ENCODE measurements around the gene ROBO2. TPM values are rescaled to one million over a fixed set of nuclear protein-coding genes. Genes with fewer than 3 reads are reported as not detected.

Gene ROBO2
- total RNA-seq, 1 experiment from 2014 or later, result not detected

GRCh38 chr3:77394046-77394445 is 354.1 kb downstream of the ROBO2 start:
- ATAC-seq (no peak), DNase-seq (ENCODE audit: low read depth, low spot score) (no peak)
- TF ChIP-seq JUND (IDR thresholded peaks at IDR 0.05) (no peak), EGR1 (IDR thresholded peaks at IDR 0.05; ENCODE audit: low read depth) (no peak), SP1 (IDR thresholded peaks at IDR 0.05; ENCODE audit: low read depth) (no peak), RAD21 (IDR thresholded peaks at IDR 0.05; ENCODE audit: low read depth) (no peak), TCF7L2 (IDR thresholded peaks at IDR 0.05; ENCODE audit: borderline replicate concordance, extremely low read depth, insufficient read depth, insufficient read length) (no peak)
- no peak overlapping the region for H3K27ac ChIP-seq (ENCODE audit: low read depth, low read length)
- ChIA-PET POLR2A (no interaction called here), RAD21 (ENCODE audit: low non-redundant PET in 1 of 2, low total read pairs in 2 of 2, uncharacterized antibody in 2 of 2, unreplicated experiment in 2 of 2) (no interaction called here), CTCF (no interaction called here)
- H3K9ac ChIP-seq (ENCODE audit: low read length), result no peak overlapping the region
- no peak overlapping the region for H2AFZ ChIP-seq (ENCODE audit: low read depth, low read length, poor library complexity, severe bottlenecking)
- intact Hi-C loops (cut with micrococcal nuclease), result no loop called here
- H3K9me3 ChIP-seq (ENCODE audit: control insufficient read depth in 1 of 2, insufficient read depth in 1 of 2, low read depth in 1 of 2, low read length in 2 of 2), result peaks cover 6 to 8% of the 10 kb centered on the region in 2 experiments; a peak in 2 of 4 replicates
- H3K36me3 ChIP-seq (ENCODE audit: control insufficient read depth in 1 of 2, insufficient read depth in 2 of 2, low read length in 2 of 2), result no peaks in the 10 kb centered on the region
- no peaks in the 10 kb centered on the region for H3K4me1 ChIP-seq (ENCODE audit: control insufficient read depth in 1 of 2, insufficient read depth in 2 of 2, low read length in 2 of 2)
- no peaks in the 10 kb centered on the region for H3K27me3 ChIP-seq (ENCODE audit: insufficient read depth, low read length)
- H3K4me2 ChIP-seq (ENCODE audit: low read length), result no peak overlapping the region
- no peaks in the 10 kb centered on the region for H4K20me1 ChIP-seq (ENCODE audit: insufficient read depth)
- no peaks in the 10 kb centered on the region for H3K9me2 ChIP-seq (ENCODE audit: insufficient read depth)
- no peaks in the 10 kb centered on the region for H3K79me2 ChIP-seq (ENCODE audit: insufficient read depth, low read length)
- H3K4me3 ChIP-seq (replicated peaks in 1 of 2; ENCODE audit: low read depth in 1 of 2, low read length in 2 of 2), result no peak overlapping the region
- BruUV-seq (replicated peaks), result no TSS peak

GRCh38 chr3:77404871-77405270 is 365.0 kb downstream of the ROBO2 start:
- CTCF ChIA-PET, result no interaction called here
- no peak for ATAC-seq
- Histone ChIP-seq H3K79me2 (ENCODE audit: insufficient read depth, low read length) (no peaks in the 10 kb centered on the region), H2AFZ (ENCODE audit: low read depth, low read length, poor library complexity, severe bottlenecking) (no peak overlapping the region), H3K9me3 (ENCODE audit: control insufficient read depth in 1 of 2, insufficient read depth in 1 of 2, low read depth in 1 of 2, low read length in 2 of 2) (peaks cover 5 to 21% of the 10 kb centered on the region in 2 experiments; a peak in 2 of 4 replicates), H3K27me3 (ENCODE audit: insufficient read depth, low read length) (no peaks in the 10 kb centered on the region), H3K9ac (ENCODE audit: low read length) (no peak overlapping the region), H3K9me2 (ENCODE audit: insufficient read depth) (no peaks in the 10 kb centered on the region), H3K4me1 (ENCODE audit: control insufficient read depth in 1 of 2, insufficient read depth in 2 of 2, low read length in 2 of 2) (no peaks in the 10 kb centered on the region), H3K4me3 (replicated peaks in 1 of 2; ENCODE audit: low read depth in 1 of 2, low read length in 2 of 2) (no peak overlapping the region), H4K20me1 (ENCODE audit: insufficient read depth) (no peaks in the 10 kb centered on the region), H3K36me3 (ENCODE audit: control insufficient read depth in 1 of 2, insufficient read depth in 2 of 2, low read length in 2 of 2) (no peaks in the 10 kb centered on the region), H3K4me2 (ENCODE audit: low read length) (no peak overlapping the region), H3K27ac (ENCODE audit: low read depth, low read length) (no peak overlapping the region)
- no TSS peak for BruUV-seq (replicated peaks)
- POLR2A ChIA-PET, result no interaction called here
- DNase-seq (ENCODE audit: low read depth, low spot score), result no peak
- intact Hi-C loops (cut with micrococcal nuclease), result no loop called here
- RAD21 ChIA-PET (ENCODE audit: low non-redundant PET in 1 of 2, low total read pairs in 2 of 2, uncharacterized antibody in 2 of 2, unreplicated experiment in 2 of 2), result no interaction called here
- TF ChIP-seq EZH2 (IDR thresholded peaks at IDR 0.05) (no peak), ZBTB33 (IDR thresholded peaks at IDR 0.05; ENCODE audit: extremely low read depth, insufficient replicate concordance, low read length) (no peak), POLR2AphosphoS5 (IDR thresholded peaks at IDR 0.05; ENCODE audit: low read depth, low read length) (no peak), ELF1 (IDR thresholded peaks at IDR 0.05; ENCODE audit: borderline replicate concordance, low read depth) (no peak), RAD21 (IDR thresholded peaks at IDR 0.05; ENCODE audit: low read depth) (no peak), CEBPB (IDR thresholded peaks at IDR 0.05; ENCODE audit: low read depth) (no peak), REST (IDR thresholded peaks at IDR 0.05; ENCODE audit: low read depth) (no peak), FOSL1 (IDR thresholded peaks at IDR 0.05; ENCODE audit: low read depth) (no peak), ATF3 (IDR thresholded peaks at IDR 0.05) (no peak), YY1 (IDR thresholded peaks at IDR 0.05; ENCODE audit: extremely low read depth, insufficient replicate concordance, low read depth, low read length) (no peak), POLR2A (IDR thresholded peaks at IDR 0.05; ENCODE audit: borderline replicate concordance, extremely low read depth, insufficient read depth, insufficient read length) (no peak), EGR1 (IDR thresholded peaks at IDR 0.05; ENCODE audit: low read depth) (no peak)

Data from HCT116 (cell line).